ENCODE results near the gene CTXN1. TPM values are rescaled to one million over a fixed set of nuclear protein-coding genes. Genes with fewer than 3 reads are reported as not detected.

Gene CTXN1
- total RNA-seq, 1 experiment from 2014 or later = 54.5 TPM

DNA sequence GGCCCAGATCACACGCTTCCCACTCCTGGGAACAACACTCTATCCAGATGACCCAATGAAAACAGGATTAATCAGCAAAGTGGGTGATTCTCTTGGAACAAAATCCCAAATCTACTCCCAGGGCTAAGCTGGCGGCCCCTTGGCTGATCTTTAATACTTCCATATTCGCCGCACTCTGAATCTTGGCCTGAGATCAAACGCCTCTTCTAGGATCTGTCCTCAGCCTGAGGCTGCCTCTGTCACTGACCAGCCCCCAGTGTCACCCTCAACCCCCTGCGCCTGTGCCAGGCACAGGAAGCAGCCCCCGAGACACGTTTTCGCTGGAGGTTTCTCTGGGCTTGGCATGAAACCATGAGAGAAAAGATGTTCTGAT, 2.4 kb upstream of the CTXN1 start:
- ChIA-PET POLR2A (ENCODE audit: unreplicated experiment) (interaction anchor here (0.7 to 0.9 kb wide), 3 partner anchors 15 to 141 kb away, joined by 7 to 37 read pairs (median 14); partner anchors contain the start of gene TIMM44), CTCF (interaction anchor here (0.8 to 2.7 kb wide), 2 partner anchors 15 to 76 kb away, joined by 4 to 25 read pairs; partner anchors contain the start of gene TIMM44)
- Histone ChIP-seq H3K4me3 (no peak overlapping the region), H3K4me2 (peak overlapping the region; percentile 64), H2AFZ (no peak overlapping the region), H3K27me3 (ENCODE audit: insufficient read depth, low read depth) (no peaks in the 10 kb centered on the region), H3F3A (ENCODE audit: insufficient read depth, low read depth) (peaks cover 48% of the 10 kb centered on the region), H3K36me3 (ENCODE audit: low read depth) (no peaks in the 10 kb centered on the region; the same call in 1 of the 2 replicates), H3K9me3 (ENCODE audit: insufficient read depth, low read depth) (no peaks in the 10 kb centered on the region), H3K79me2 (ENCODE audit: low read depth) (no peaks in the 10 kb centered on the region), H3K27ac (peak overlapping the region; percentile 92), H3K4me1 (replicated peaks; ENCODE audit: insufficient read depth) (peaks cover 28% of the 10 kb centered on the region), H4K20me1 (ENCODE audit: insufficient read depth) (0 out of 2 replicates have a peak, but pooled peaks cover 8% of the 10 kb centered on the region), H3K9me2 (ENCODE audit: insufficient read depth) (no peaks in the 10 kb centered on the region)
- BruUV-seq (replicated peaks) = no TSS peak
- intact Hi-C loops (cut with micrococcal nuclease; ENCODE audit: unreplicated experiment) = loop anchor here (5.0 to 10.0 kb wide), 2 partner anchors 254 to 324 kb away; partner anchors contain the start of gene MCEMP1
- DNase-seq = no peak
- TF ChIP-seq, protein P1, sequence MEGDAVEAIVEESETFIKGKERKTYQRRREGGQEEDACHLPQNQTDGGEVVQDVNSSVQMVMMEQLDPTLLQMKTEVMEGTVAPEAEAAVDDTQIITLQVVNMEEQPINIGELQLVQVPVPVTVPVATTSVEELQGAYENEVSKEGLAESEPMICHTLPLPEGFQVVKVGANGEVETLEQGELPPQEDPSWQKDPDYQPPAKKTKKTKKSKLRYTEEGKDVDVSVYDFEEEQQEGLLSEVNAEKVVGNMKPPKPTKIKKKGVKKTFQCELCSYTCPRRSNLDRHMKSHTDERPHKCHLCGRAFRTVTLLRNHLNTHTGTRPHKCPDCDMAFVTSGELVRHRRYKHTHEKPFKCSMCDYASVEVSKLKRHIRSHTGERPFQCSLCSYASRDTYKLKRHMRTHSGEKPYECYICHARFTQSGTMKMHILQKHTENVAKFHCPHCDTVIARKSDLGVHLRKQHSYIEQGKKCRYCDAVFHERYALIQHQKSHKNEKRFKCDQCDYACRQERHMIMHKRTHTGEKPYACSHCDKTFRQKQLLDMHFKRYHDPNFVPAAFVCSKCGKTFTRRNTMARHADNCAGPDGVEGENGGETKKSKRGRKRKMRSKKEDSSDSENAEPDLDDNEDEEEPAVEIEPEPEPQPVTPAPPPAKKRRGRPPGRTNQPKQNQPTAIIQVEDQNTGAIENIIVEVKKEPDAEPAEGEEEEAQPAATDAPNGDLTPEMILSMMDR (conservative IDR thresholded peaks at IDR 0.05) = no peak
- no peak for TF ChIP-seq EZH2 (IDR thresholded peaks at IDR 0.05; ENCODE audit: low read depth)

DNA sequence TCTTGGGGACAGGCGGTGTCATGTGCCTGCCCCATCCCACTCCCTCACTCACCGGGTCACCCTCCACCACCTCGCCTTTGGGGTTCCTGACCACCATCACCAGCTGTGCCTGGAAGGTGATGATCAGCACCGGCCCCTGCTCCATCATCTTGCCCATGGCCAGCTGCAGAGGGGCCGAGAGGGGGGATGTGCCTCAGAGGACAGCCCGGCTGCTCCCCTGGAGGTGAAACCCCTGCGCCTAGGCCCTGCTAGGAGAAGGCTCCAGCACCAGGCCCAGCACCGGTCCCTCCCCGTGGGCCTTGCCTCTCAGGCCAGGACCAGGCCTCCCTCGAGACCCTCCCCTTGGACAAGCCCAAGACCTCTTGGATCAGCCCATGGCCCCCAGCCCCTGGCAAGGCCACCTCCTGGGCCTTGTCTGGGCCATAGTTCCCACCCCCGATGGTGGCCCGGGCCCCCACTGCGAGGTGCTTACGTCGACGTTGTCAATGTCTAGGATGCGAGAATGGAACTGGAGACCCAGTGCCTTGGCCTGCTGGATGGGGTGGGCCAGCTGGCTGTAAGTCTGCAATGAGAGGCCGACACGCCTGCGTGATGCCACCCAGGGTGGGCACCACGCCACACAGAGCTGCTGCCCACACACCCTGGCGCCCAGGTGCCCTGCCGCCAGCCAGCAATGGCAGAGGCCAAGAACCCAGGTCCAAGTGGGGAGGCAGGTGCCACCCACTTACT, 1.8 kb upstream of the CTXN1 start:
- Histone ChIP-seq H4K20me1 (ENCODE audit: insufficient read depth) (peaks cover 8% of the 10 kb centered on the region; the same call in 1 of the 2 replicates), H3K4me2 (peak overlapping the region; percentile 64; the same call in 1 of the 2 replicates), H3K9me2 (ENCODE audit: insufficient read depth) (no peaks in the 10 kb centered on the region), H2AFZ (no peak overlapping the region), H3K36me3 (ENCODE audit: low read depth) (no peaks in the 10 kb centered on the region), H3K4me1 (replicated peaks; ENCODE audit: insufficient read depth) (peaks cover 28% of the 10 kb centered on the region), H3F3A (ENCODE audit: insufficient read depth, low read depth) (peaks cover 48% of the 10 kb centered on the region), H3K4me3 (no peak overlapping the region), H3K79me2 (ENCODE audit: low read depth) (0 out of 2 replicates have a peak, but pooled peaks cover 4% of the 10 kb centered on the region), H3K9me3 (ENCODE audit: insufficient read depth, low read depth) (no peaks in the 10 kb centered on the region), H3K27me3 (ENCODE audit: insufficient read depth, low read depth) (no peaks in the 10 kb centered on the region), H3K27ac (peak overlapping the region; percentile 92)
- intact Hi-C loops (cut with micrococcal nuclease; ENCODE audit: unreplicated experiment) = loop anchor here (5.0 to 10.0 kb wide), 2 partner anchors 253 to 325 kb away; partner anchors contain the start of gene MCEMP1
- TF ChIP-seq, protein P1 (conservative IDR thresholded peaks at IDR 0.05) = no peak
- no peak for TF ChIP-seq EZH2 (IDR thresholded peaks at IDR 0.05; ENCODE audit: low read depth)
- BruUV-seq (replicated peaks) = no TSS peak
- no peak for DNase-seq
- ChIA-PET CTCF (no interaction called here), POLR2A (ENCODE audit: unreplicated experiment) (interaction anchor here (0.6 kb wide), 1 partner anchor 318 kb away, joined by 10 read pairs; no protein-coding TSS in a partner anchor)

DNA sequence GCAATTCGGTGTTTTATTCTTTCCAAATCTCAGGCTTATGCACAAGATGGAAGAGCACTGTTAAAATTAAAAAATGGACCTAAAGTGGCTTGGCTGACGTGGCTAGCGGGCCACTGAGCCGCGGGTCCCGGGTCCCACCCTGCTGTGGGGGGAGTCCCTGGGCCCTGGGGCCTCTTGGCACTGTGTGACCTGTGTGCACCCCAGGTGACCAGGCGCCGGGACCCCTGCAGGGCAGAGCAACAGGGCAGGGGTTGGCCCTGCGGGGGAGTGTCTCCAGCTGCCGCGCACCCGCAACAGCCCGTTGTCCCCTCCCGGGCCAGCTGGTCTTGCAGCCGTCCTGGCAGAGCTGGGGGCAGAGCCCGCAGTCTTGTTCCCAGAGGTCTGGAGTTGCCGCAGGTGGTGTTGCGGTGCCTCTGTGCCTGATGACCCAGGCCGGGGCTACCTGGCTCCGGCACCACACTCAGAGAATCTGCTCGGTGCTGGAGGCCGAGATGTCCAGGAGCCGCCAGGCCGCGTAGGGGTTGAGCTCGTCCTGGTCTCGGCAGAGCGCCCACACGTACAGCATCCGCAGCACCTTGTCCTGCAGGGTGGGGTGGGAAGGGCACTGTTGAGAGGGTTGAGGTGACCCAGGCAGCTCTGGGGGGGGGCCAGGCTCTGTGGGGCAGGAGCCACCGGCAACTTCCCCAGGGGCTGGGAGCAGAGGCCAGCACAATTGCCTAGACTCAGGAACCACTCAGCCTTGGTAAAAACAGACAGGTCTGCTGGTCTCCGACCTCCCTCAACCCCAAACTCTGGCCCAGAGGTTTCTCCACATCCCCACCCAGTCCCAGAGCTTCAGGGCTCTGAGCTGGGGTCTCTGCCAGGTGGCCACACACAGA, 1.0 kb upstream of the CTXN1 start:
- peaks cover 55% of the 10 kb centered on the region for H3F3A ChIP-seq (ENCODE audit: insufficient read depth, low read depth)
- POLR2A ChIA-PET (ENCODE audit: unreplicated experiment) = interaction anchor here (0.6 kb wide), 1 partner anchor 319 kb away, joined by 10 read pairs; no protein-coding TSS in a partner anchor
- DNase-seq = no peak
- H3K4me2 ChIP-seq = 0 out of 2 replicates have a peak overlapping the region, but pooled peaks have one; percentile 82
- peaks cover 28% of the 10 kb centered on the region for H3K4me1 ChIP-seq (replicated peaks; ENCODE audit: insufficient read depth)
- BruUV-seq (replicated peaks) = no TSS peak
- CTCF ChIA-PET = interaction anchor here (0.6 kb wide), 1 partner anchor 177 kb away, joined by 4 read pairs; no protein-coding TSS in a partner anchor
- 0 out of 2 replicates have a peak, but pooled peaks cover 5% of the 10 kb centered on the region for H3K79me2 ChIP-seq (ENCODE audit: low read depth)
- intact Hi-C loops (cut with micrococcal nuclease; ENCODE audit: unreplicated experiment) = loop anchor here (5.0 to 10.0 kb wide), 2 partner anchors 252 to 325 kb away; partner anchors contain the start of gene MCEMP1
- H3K36me3 ChIP-seq (ENCODE audit: low read depth) = no peaks in the 10 kb centered on the region
- H3K9me3 ChIP-seq (ENCODE audit: insufficient read depth, low read depth) = no peaks in the 10 kb centered on the region
- H2AFZ ChIP-seq = no peak overlapping the region
- H3K27me3 ChIP-seq (ENCODE audit: insufficient read depth, low read depth) = no peaks in the 10 kb centered on the region
- no peaks in the 10 kb centered on the region for H3K9me2 ChIP-seq (ENCODE audit: insufficient read depth)
- H3K4me3 ChIP-seq = no peak overlapping the region
- no peak overlapping the region for H3K27ac ChIP-seq
- TF ChIP-seq, protein P1 (conservative IDR thresholded peaks at IDR 0.05) = no peak
- no peak for TF ChIP-seq EZH2 (IDR thresholded peaks at IDR 0.05; ENCODE audit: low read depth)
- H4K20me1 ChIP-seq (ENCODE audit: insufficient read depth) = peaks cover 8% of the 10 kb centered on the region; the same call in 1 of the 2 replicates
